Raji (cell line): ENCODE data around the gene BMPR1B.

Source experiments
- POLR2A ChIP-seq: IDR thresholded peaks from 2 replicates; pipeline ENCODE4 v1.6.1; 2011; ENCODE audit warnings: low read depth, low read length, control low read depth; ENCODE audit not compliant: insufficient read depth

BMPR1B gene

DNA sequence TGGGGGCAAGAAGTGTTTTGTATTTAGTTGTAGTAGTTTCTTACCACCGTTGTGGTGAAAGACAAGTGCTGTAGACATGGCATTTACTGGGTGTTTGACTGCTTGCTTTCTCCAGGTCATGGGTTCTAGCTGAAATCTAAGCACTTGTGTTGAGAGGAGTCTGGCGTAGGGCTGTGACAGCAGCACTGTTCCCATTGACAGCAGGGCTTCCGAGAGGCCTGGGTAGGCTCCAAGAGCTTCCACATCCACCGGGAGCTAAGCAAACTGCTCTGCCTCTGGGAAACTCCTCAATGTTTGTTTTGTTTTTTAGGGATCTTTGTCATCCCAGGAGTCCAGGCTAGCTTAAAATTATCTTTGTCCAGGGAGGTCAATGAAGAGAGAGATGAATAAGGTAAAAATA, 44.3 kb downstream of the BMPR1B start:
- no peak for TF ChIP-seq POLR2A

DNA sequence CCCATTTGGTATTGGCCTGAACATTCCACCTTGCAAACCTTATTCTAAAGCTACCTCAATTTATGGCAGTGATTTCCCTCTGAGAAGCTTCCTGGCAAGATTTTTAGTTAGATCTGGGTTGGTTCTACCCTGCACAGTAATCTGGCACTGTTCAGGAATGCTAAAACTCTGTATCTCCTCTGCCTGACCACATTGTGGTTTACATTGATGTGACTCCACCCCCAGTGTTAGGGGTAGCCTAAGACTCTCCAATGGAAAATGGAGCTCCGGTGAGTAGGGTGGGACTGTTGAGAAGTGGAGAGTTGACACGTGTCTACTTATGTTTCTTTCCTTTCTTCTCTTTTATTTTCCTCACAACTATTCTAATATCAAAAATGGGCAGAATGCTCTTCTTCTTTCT, 45.4 kb downstream of the BMPR1B start:
- TF ChIP-seq POLR2A, result no peak

DNA sequence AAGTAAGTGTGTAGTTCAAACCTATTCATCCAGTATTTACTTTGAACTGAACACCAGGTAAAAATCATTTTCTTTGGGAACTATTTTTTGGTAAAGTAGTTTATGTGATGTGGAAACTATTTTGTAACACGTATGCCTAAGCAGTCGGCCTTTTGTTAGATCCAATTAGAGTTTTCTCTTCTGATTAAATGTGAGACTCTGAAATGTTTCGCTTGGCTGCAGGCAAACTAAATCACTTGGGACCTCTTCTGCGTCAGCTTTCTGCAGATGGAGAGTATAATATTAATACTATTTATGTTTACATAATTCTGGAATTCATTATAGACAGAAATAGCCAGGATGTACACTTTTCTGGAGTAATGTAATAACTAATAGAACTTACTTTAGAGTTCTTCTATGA, 46.9 kb downstream of the BMPR1B start:
- no peak for TF ChIP-seq POLR2A

DNA sequence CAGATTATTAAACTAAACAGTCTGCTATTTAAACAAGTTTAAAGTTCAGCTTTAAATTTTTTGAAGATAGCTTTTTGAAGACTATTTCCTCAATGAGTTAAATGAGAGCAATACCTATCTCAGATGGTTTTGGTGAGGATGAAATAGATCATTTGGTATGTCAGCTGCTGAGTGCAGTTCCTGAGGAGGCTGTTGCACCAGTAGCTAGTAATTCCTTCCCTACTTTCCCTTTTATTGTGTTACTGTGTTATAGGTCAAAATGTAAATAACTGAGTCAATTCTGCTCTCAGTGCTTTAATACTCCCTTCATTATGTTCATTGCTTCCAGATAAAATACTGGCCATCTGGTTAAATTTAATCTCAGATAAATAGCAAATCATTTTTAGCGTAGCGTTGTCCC, 48.6 kb downstream of the BMPR1B start:
- TF ChIP-seq POLR2A, result no peak

DNA sequence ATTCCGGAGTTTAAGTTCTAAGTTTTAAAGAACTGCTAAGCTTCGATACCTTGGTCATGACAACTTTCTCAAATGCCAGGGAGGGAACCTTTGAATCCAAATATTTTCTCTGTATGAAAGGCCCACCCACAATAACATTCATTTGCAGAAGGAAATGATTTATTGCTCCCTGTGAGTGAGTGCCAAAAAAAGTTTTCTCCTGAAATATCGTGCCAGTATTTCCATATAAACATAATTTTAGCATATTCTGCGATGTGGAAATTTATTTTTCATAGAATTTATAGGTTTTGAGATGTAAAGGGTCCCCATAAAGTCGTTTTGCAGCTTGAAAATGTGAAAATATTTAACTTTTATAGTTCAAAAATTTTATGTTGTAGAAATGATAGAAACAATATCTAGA, 53.9 kb downstream of the BMPR1B start:
- no peak for TF ChIP-seq POLR2A

DNA sequence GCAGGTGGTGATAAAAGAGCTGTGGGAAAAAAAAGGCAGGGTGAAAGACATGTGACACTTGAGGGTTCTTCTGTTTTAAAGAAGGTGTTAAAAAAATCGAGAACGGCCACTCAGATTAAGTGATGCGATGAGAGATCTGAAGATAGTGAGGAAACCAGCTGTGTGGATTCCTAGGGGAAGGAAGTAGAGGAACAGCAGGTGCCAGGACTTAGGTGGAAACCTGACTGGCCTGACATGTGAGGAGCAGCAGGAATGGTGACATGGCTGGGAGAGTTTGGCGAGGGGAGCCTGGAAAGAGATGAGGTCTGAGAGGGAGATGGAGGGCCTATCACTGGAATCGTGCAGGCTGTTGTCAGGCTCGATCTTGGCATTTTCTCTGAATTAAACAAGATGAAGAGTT, 55.5 kb downstream of the BMPR1B start:
- no peak for TF ChIP-seq POLR2A

DNA sequence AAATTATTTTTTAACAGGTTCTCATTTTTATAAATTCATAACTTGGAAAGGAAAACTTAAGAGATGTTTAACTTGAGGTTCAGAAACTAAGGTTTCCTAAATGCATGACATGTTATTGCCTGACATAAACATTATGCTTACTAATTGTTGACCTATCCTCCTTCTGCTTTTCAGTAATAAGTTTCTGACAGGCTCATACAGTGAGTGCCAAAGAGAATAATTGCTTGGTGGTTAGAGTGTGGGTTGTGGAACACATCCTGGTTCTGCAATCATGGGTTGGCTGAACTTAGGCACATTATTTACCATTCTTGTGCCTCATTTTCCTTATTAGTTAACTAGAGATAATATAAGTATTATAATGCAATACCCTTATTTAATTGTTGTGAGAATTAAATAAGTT, 56.5 kb downstream of the BMPR1B start:
- no peak for TF ChIP-seq POLR2A

DNA sequence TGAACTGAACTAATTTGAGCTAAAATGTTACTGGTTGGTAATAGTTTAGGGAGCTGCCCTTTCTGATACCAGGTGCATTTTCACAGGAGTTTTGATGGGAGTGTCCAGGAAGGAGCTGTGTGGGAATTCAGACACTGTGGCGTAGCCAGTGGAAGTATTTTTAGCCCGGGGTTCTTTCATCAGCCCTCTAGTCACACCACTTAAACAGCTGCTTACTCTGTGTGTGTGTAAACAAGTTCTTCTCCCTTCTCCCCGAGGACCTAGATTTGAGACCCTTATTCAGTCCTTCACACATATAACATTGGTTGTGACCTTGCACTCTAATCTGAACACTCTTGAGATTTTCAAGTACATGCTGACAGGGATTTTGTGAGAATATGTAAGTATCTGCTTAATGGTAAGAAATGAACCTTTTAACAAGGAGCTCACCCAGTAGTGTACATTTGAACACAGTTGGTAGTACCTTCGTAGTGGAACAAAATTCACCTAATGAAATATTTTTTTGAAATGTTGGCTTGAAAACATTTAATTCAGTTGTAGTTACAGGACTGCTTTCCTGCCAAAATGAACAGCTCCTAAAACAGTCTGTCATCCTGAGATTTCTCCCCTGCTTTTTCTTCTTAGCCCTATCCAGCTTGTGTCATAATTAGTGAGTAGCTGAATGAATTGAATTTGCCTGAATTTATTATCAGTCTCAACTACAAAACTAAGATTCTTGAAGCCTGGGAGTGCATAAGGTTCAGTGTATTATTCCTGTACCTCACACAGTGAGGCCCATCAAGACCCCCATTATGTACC, 61.8 kb downstream of the BMPR1B start:
- no peak for TF ChIP-seq POLR2A

DNA sequence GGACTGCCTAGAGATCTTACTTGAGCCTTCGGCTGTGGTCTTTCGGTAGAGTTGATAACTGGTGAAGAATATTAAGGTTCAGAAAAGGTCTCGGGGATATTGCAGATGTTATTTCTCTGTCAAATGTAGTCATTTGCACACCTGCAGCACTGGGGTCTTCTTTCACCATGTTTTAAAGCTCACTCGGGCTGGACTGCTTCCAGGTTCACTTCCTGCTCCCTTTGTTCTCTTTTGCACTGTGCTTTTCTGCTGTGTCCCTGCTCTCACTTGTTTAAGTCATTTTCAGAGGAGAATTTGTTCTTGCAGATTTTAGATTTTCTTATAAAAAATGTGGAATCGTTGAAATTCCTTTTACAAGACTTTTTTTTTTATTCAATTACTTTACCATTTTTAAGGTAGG, 68.5 kb downstream of the BMPR1B start:
- no peak for TF ChIP-seq POLR2A

DNA sequence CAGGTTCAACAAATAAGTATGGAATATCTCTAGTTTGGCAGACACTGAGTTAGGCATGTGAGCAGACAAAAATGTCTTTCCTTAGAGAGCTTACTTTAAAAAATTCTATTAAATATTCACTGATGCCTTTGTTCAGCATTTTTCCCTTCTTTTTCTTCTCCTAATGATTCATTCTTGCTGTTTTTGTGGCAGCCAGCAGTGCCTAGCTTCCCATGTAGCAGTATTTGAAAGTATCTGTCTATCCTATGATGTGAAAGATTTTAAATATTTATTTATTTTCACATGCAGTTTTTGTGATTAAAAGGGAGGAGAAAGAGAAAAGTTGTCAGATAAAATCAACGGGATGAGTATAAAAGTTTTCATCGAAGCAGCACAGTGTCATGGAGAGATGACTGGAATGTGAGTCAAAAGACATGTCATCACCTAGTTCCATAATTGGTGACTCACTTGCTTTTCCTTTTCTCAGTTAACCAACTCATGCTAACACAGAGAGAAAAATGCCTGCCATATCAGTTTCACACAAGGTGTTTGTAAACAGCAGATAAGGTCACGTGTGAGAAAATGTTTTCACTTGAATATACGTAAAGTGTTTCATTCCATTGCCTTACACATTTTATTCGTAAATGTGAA, 69.8 kb downstream of the BMPR1B start:
- no peak for TF ChIP-seq POLR2A

DNA sequence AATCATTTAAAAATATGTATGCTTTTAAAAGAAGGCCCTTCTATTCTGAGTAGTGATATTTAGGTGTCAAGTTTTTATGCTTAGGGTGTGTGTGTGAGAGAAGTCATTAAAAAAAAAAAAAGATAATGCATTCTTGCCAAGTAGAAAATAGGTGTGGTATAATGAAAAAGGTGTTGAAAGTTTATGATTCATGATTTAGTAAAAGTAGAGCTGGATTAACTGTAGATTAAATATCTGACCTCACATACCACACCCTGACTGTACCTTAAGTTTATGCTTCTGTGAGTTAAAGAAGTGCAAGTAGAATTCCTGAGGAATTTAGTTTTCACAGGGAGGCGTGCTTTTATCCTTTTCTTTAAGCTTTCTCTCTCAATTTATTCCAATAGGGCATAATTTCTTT, 71.1 kb downstream of the BMPR1B start:
- TF ChIP-seq POLR2A, result no peak

DNA sequence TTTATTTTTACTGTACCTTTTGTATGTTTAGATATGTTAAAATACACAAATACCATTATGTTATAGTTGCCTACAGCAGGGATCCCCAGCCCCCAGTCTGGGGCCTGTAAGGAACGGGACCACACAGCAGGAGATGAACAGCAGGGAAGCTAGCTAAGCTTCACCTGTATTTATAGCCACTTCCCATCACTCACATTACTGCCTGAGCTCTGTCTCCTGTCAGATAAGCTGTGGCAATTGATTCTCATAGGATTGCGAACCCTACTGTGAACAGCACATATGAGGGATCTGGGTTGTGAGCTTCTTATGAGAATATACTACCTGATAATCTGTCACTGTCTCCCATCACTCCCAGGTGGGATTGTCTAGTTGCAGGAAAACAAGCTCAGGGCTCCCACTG, 73.9 kb downstream of the BMPR1B start:
- no peak for TF ChIP-seq POLR2A

DNA sequence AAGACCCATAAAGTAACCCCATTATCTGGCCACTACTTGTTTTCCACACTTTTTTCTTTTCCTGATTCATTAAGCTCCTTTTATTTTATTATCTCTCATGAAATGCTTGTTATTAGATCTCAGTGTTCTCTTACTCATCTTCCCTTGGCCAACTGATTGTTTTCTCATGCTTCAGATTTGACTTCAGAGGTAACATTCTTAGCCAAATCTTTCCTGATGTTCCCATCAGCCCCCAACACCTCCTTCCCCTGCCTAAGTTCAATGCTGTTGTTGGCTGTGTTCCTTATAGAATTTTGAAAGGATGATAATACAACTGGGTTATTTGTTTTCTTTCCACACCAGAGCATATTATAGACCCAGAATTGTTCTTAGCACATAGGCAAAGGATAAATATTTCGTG, 75.6 kb downstream of the BMPR1B start:
- no peak for TF ChIP-seq POLR2A

DNA sequence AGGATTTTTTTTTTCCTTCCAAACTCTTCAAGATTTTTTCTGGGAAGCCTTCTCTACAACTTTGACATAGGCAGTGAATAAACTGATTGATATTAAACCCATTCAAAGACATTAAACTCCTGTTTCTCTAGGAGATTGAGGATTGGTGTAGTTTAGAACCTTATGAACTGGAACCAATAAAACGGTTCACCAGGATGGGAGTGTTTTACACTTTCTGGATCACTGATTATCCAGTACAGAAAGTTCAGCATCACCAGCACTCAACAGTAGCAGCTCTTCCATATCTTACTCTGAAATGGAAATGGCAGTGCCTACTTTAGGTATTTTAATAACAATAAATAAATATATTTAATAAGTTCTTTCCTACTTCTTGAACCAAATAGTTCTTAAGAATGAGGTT, 76.7 kb downstream of the BMPR1B start:
- no peak for TF ChIP-seq POLR2A

DNA sequence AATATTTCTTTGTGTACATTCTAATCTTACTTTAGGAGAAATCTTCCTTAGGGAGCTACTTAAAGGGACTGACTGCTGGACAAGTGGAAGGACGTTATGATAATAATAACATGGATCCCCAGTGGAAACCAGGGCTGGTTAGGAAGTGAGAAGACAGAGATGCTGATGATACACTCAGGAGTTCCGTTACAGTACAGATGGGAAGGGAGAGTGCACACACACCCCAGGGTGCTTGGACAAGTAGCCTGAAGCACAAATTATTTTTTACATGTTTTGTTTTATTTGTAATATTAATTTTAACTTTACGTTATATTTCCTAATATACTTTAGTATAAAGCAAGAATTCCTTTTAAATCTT, 84.1 kb downstream of the BMPR1B start:
- no peak for TF ChIP-seq POLR2A

DNA sequence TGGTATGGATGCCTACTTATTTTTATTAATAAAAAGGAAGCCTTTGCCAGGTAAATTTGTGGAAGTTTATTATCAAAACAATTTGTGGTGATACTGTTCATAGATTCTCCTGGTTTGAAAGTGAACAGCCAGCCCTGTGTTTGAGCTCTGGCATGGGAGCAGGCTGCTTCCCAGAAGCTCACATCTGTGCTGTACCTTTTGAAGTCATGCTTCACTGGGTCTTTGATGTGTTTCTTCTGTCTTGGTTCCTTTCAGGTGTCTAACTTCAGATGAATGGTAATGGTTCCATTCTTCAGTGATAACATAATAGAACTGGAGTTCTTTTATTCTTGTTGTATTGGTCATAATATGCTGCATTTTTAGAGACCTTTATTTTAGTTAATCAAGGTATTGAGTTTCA, 85.5 kb downstream of the BMPR1B start:
- TF ChIP-seq POLR2A, result no peak

DNA sequence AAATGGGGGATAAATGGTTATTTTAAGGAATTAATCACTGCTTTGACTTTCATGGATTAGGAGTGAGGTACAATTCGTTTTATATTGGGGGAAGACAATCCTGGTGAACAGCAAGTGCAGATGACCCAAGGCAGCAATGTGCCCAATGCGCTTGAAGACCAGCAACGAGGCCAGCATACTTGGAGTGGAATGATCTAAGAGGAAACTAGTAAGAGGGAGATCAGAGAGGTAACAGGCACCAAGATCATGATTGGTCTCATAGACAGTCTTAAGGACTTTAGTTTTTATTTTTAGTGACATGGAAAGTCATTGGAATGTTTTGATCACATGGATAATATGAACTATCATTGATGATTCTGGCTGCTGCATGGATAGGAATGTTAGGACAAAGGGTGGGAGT, 90.6 kb downstream of the BMPR1B start:
- TF ChIP-seq POLR2A, result no peak

DNA sequence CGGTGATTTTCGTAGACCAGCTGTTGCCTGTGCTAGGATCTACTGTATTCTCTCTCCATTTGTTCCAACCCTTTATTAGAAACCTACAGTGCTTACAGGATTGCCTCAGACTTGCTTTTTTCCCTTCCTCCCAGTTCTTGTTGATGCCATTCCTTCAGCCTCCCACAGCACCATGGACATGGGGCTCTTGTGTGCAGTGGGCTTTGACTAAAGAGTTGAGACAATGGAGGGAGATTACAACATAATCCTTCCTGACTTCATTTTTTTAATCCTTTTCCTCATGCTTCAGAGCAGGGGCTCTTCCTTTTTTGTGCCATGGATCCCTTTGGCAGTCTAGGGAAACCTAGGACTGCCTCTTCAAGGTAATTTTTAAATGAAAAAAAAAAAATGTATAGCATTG, 92.1 kb downstream of the BMPR1B start:
- TF ChIP-seq POLR2A, result no peak

DNA sequence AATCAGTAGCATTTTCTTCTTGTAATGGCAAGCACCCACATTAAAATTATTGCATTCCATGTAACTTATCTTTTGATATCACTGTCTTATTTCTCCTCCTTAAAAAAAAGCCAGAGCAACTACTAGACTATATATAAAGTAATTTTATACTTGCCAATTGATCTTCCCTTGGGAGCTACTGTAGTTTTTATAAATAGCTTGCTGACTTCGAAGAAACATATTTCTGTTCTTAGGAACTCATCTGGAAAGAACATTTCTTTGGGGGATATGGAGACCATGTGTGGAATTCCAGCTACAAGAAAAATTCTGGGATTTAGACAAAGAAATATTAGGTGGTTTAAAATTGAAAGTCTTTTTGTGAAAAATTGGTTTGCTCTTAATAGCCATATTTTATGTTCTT, 94.9 kb downstream of the BMPR1B start:
- no peak for TF ChIP-seq POLR2A
